Stomach smooth muscle (tissue), 2 donors: Measurements from ENCODE around the gene PMEPA1.

Experiments used
- H3K27ac ChIP-seq: one replicate; pipeline ENCODE4 v1.7.0; 2013; ENCODE audit warnings: mild to moderate bottlenecking, low read length, inconsistent platforms
- H3K27me3 ChIP-seq, 2 donors: one replicate each; pipeline ENCODE4 v1.7.0; 2013; ENCODE audit warnings: low read length in 2 of 2; ENCODE audit not compliant: insufficient read depth in 2 of 2, control insufficient read depth in 1 of 2
- H3K36me3 ChIP-seq, 2 donors: one replicate each; pipeline ENCODE4 v1.7.0; 2013; ENCODE audit warnings: low read length in 2 of 2; ENCODE audit not compliant: control insufficient read depth in 2 of 2, insufficient read depth in 2 of 2
- H3K4me1 ChIP-seq: one replicate; pipeline ENCODE4 v1.7.0; 2013; ENCODE audit warnings: low read length; ENCODE audit not compliant: control insufficient read depth, insufficient read depth
- H3K4me3 ChIP-seq, 2 donors: one replicate each; pipeline ENCODE4 v1.7.0; 2013; ENCODE audit warnings: low read length in 2 of 2
- H3K9ac ChIP-seq, 2 donors: one replicate each; pipeline ENCODE4 v1.7.0; 2013; ENCODE audit warnings: low read length in 2 of 2, mild to moderate bottlenecking in 1 of 2
- H3K9me3 ChIP-seq, 2 donors: one replicate each; pipeline ENCODE4 v1.7.0; 2013; ENCODE audit warnings: low read length in 2 of 2; ENCODE audit not compliant: control insufficient read depth in 2 of 2
- donor health status: healthy.
- donor health status: Pancreatic carcinoma.

PMEPA1 gene

GRCh38 chr20:57666834-57667157 lies 43.0 kb downstream of the PMEPA1 start:
- Histone ChIP-seq H3K4me1 (peaks cover 6% of the 10 kb centered on the region), H3K4me3 (no peak overlapping the region), H3K9me3 (no peaks in the 10 kb centered on the region), H3K9ac (no peak overlapping the region), H3K36me3 (no peaks in the 10 kb centered on the region), H3K27me3 (no peaks in the 10 kb centered on the region), H3K27ac (no peak overlapping the region)

- no peak overlapping the region for H3K27ac ChIP-seq
- no peak overlapping the region for H3K4me3 ChIP-seq
- no peaks in the 10 kb centered on the region for H3K9me3 ChIP-seq
- peaks cover 4% of the 10 kb centered on the region for H3K4me1 ChIP-seq
- no peaks in the 10 kb centered on the region for H3K27me3 ChIP-seq
- H3K36me3 ChIP-seq: no peaks in the 10 kb centered on the region
- no peak overlapping the region for H3K9ac ChIP-seq
These were observed 43.5 kb downstream of the PMEPA1 start for GRCh38 chr20:57666106-57666833.

GRCh38 chr20:57665589-57665971 lies 44.2 kb downstream of the PMEPA1 start:
- Histone ChIP-seq H3K27me3 (no peaks in the 10 kb centered on the region), H3K4me3 (no peak overlapping the region), H3K9me3 (no peaks in the 10 kb centered on the region), H3K36me3 (no peaks in the 10 kb centered on the region), H3K4me1 (peaks cover 7% of the 10 kb centered on the region), H3K9ac (no peak overlapping the region), H3K27ac (no peak overlapping the region)

- Histone ChIP-seq H3K9me3 (no peaks in the 10 kb centered on the region), H3K27ac (no peak overlapping the region), H3K36me3 (no peaks in the 10 kb centered on the region), H3K4me1 (peaks cover 7% of the 10 kb centered on the region), H3K9ac (no peak overlapping the region), H3K27me3 (no peaks in the 10 kb centered on the region), H3K4me3 (no peak overlapping the region)
These were observed 44.8 kb downstream of the PMEPA1 start for GRCh38 chr20:57664924-57665588.

- no peak overlapping the region for H3K4me3 ChIP-seq
- H3K9ac ChIP-seq: no peak overlapping the region
- no peaks in the 10 kb centered on the region for H3K36me3 ChIP-seq
- H3K9me3 ChIP-seq: no peaks in the 10 kb centered on the region
- no peak overlapping the region for H3K27ac ChIP-seq
- peaks cover 7% of the 10 kb centered on the region for H3K4me1 ChIP-seq
- H3K27me3 ChIP-seq: no peaks in the 10 kb centered on the region
These were observed 45.3 kb downstream of the PMEPA1 start for GRCh38 chr20:57664476-57664875.

- H3K9me3 ChIP-seq: no peaks in the 10 kb centered on the region
- H3K27me3 ChIP-seq: no peaks in the 10 kb centered on the region
- no peak overlapping the region for H3K4me3 ChIP-seq
- H3K9ac ChIP-seq: no peak overlapping the region
- H3K4me1 ChIP-seq: peaks cover 8% of the 10 kb centered on the region
- H3K36me3 ChIP-seq: peaks cover 2 to 3% of the 10 kb centered on the region in 2 donors
- H3K27ac ChIP-seq: no peak overlapping the region
These were observed 45.9 kb downstream of the PMEPA1 start for GRCh38 chr20:57663681-57664451.

- Histone ChIP-seq H3K27ac (no peak overlapping the region), H3K9me3 (no peaks in the 10 kb centered on the region), H3K4me1 (peaks cover 10% of the 10 kb centered on the region), H3K4me3 (no peak overlapping the region), H3K9ac (no peak overlapping the region), H3K36me3 (peaks cover 6% of the 10 kb centered on the region in 2 donors), H3K27me3 (no peaks in the 10 kb centered on the region)
These were observed 46.6 kb downstream of the PMEPA1 start for GRCh38 chr20:57663241-57663640.

- H3K27me3 ChIP-seq: no peaks in the 10 kb centered on the region
- peaks cover 11% of the 10 kb centered on the region for H3K4me1 ChIP-seq
- H3K4me3 ChIP-seq: no peak overlapping the region
- peaks cover 6 to 7% of the 10 kb centered on the region in 2 donors for H3K36me3 ChIP-seq
- no peaks in the 10 kb centered on the region for H3K9me3 ChIP-seq
- H3K27ac ChIP-seq: no peak overlapping the region
- no peak overlapping the region for H3K9ac ChIP-seq
These were observed 47.2 kb downstream of the PMEPA1 start for GRCh38 chr20:57662456-57663240.

GRCh38 chr20:57661746-57662455 lies 47.9 kb downstream of the PMEPA1 start:
- Histone ChIP-seq H3K4me1 (peaks cover 14% of the 10 kb centered on the region), H3K9ac (no peak overlapping the region), H3K4me3 (no peak overlapping the region), H3K9me3 (no peaks in the 10 kb centered on the region), H3K36me3 (peaks cover 6 to 8% of the 10 kb centered on the region in 2 donors), H3K27ac (no peak overlapping the region), H3K27me3 (no peaks in the 10 kb centered on the region)
